Upper lobe of right lung (tissue), 1 donor: ENCODE data around the gene SHROOM3. TPM values are rescaled to one million over a fixed set of nuclear protein-coding genes. Genes with fewer than 3 reads are reported as not detected.

ENCODE experiments used
- ATAC-seq: fragments of 200-7000 bp; cut with Tn5 transposase; one replicate; pipeline ENCODE4 v1.9.1; 2020; ENCODE audit warnings: mild to moderate bottlenecking, moderate library complexity
- DNase-seq: peaks from one replicate; pipeline ENCODE4 v3.0.0-alpha.2; 2020
- H3K27ac ChIP-seq: fragments of 200-600 bp; one replicate; pipeline ENCODE4 v1.8.0; 2022
- H3K27me3 ChIP-seq: fragments of 200-600 bp; one replicate; pipeline ENCODE4 v1.8.0; 2022; ENCODE audit warnings: mild to moderate bottlenecking
- H3K36me3 ChIP-seq: fragments of 200-600 bp; one replicate; pipeline ENCODE4 v1.8.0; 2022
- H3K4me1 ChIP-seq: fragments of 200-600 bp; one replicate; pipeline ENCODE4 v1.8.0; 2022
- H3K4me3 ChIP-seq: fragments of 200-600 bp; one replicate; pipeline ENCODE4 v1.8.0; 2022; ENCODE audit warnings: mild to moderate bottlenecking
- H3K9me3 ChIP-seq: fragments of 200-600 bp; one replicate; pipeline ENCODE4 v1.8.0; 2022
- CTCF ChIP-seq: fragments of 200-600 bp; IDR thresholded peaks from one replicate; pipeline ENCODE4 v1.8.0; 2022; ENCODE audit warnings: antibody characterized with exemption
- intact Hi-C: fragments of 100-400 bp; cut with DNase I; formaldehyde crosslinking; loops from one replicate; pipeline ENCODE4 v1.11.0; 2022
- total RNA-seq: library from RNA; stranded (reverse); fragmentation: NEBNext Ultra II Directional; extraction: Animal tissue kit (Norgen Biotek cat#: 25700); gene quantifications from one replicate; pipeline ENCODE4 v1.2.1, GENCODE V29; 2021
- donor health status: DM: no; HTN: yes; CAD: no; lungs with severe emphysema.

The SHROOM3 gene
- total RNA-seq, 1 donor from 2014 or later: 73.3 TPM

- no peak for TF ChIP-seq CTCF
- Histone ChIP-seq H3K9me3 (no peaks in the 10 kb centered on the region), H3K4me1 (peaks cover 6% of the 10 kb centered on the region), H3K27ac (peak overlapping the region; percentile 77), H3K27me3 (no peaks in the 10 kb centered on the region), H3K36me3 (no peaks in the 10 kb centered on the region), H3K4me3 (no peak overlapping the region)
- ATAC-seq: no peak
- DNase-seq: no peak
- intact Hi-C loops: no loop called here
Measured at GRCh38 chr4:76624931-76625715, 190.1 kb downstream of the SHROOM3 start.

DNA sequence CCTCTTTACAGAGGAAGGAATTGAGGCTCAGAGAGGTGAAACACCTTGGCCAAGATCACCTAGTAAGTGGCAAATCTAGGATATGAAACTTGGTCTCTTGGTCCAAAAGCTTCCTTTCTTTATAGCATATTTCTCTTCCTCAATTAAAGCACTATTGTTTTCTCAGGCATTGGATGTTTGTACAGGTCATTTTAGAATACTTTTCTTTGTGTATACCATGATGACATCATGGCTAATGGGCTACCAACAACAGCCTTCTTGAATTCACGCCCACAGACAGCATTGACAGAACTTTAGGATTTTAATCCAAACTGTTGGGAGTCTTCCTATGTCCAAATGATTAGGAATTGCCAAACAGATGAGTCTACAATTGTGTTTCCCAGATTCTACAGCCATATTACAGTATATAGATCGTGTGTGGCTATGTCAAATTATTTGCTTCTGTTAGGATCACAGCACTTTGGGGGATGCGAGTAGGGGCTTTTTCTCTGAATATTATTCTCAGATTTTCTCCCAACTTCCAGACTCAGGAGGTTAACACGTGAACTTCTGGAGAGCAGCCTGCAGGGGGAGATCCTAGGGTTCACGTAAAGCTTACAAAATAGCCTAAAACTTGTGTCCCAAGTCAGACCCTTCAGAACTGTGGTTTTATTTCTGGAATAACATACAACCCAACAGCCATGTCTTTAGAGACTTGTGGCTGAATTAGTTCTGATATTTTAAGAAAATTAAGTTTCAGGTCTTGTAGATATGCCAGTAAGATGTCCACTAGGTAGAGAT is 191.8 kb downstream of the SHROOM3 start:
- Histone ChIP-seq H3K9me3 (no peaks in the 10 kb centered on the region), H3K4me1 (no peaks in the 10 kb centered on the region), H3K27ac (no peak overlapping the region), H3K27me3 (no peaks in the 10 kb centered on the region), H3K4me3 (no peak overlapping the region), H3K36me3 (no peaks in the 10 kb centered on the region)
- DNase-seq: no peak
- intact Hi-C loops: no loop called here
- no peak for ATAC-seq
- TF ChIP-seq CTCF: peak; percentile 19

DNA sequence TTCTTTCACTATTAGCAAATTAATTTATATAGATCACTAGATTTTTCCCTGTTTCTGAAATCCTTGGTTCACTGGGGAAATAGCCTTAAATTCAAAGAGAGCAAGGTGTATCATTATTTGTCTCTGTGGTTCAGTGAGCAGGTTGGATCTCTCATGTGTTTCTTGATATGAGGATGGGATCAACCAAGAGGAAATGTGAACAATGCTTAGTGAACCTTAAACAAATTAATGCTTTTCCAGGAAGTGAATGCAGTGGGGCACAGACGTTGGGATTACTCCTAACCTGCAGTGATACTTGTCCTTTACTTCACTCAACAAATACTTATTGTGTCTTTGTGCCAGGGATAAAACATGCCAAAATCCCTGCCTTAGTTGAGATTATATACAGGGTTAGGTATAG is 193.2 kb downstream of the SHROOM3 start:
- TF ChIP-seq CTCF: no peak
- ATAC-seq: no peak
- no peak for DNase-seq

DNA sequence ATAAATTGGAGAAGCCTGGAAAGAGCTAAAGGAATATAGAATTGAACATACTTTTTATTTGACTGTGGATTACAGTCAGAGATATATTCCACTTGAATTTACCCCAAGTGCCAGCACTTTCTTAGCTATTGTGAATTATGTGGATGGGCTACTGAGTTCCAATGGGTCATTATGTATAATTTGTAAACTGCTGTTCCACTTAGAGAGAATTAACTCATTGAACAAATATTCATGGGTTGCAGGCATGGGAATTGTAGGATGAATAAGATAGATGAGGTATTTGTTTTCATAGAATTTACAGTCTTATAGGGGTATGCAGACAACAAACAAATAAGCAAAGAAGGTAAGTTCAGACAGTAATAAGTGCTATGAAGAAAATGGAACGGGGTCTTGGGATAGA is 195.7 kb downstream of the SHROOM3 start:
- ATAC-seq: no peak
- peaks cover 8% of the 10 kb centered on the region for H3K4me1 ChIP-seq

More for the DNA sequence above, 193.2 kb downstream of the SHROOM3 start:
- Histone ChIP-seq H3K9me3 (no peaks in the 10 kb centered on the region), H3K4me3 (no peak overlapping the region), H3K4me1 (no peaks in the 10 kb centered on the region), H3K27ac (no peak overlapping the region), H3K27me3 (no peaks in the 10 kb centered on the region), H3K36me3 (no peaks in the 10 kb centered on the region)
- intact Hi-C loops: no loop called here

DNA sequence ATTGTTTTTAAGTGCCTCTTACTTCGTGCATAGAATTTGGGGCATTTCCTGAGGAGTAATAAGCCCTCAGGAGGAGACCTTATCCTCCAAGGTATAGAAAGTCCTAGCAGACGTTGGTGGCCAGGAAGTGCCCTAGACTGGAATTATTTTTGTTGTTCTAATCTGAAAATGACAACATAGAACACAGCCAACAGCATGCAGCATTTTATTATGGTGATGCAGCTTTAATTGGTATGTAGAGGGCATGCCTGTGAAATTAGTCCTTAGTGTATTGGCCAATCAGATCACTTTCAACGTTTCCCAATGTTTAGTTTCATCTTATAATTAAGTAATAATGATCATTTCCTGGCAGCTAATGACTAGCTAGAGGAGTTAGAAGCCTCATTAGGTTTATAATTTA is 199.2 kb downstream of the SHROOM3 start:
- Histone ChIP-seq H3K27ac (no peak overlapping the region), H3K4me1 (peaks cover 8% of the 10 kb centered on the region), H3K9me3 (no peaks in the 10 kb centered on the region), H3K4me3 (no peak overlapping the region), H3K27me3 (no peaks in the 10 kb centered on the region), H3K36me3 (no peaks in the 10 kb centered on the region)
- peak; percentile 54 for ATAC-seq
- intact Hi-C loops: no loop called here
- no peak for TF ChIP-seq CTCF
- DNase-seq: no peak

More for the DNA sequence above, 195.7 kb downstream of the SHROOM3 start:
- intact Hi-C loops: no loop called here
- H3K4me3 ChIP-seq: no peak overlapping the region
- no peak for DNase-seq
- H3K36me3 ChIP-seq: no peaks in the 10 kb centered on the region
- H3K27ac ChIP-seq: no peak overlapping the region
- no peaks in the 10 kb centered on the region for H3K9me3 ChIP-seq
- H3K27me3 ChIP-seq: no peaks in the 10 kb centered on the region
- TF ChIP-seq CTCF: no peak
